Measurements from ENCODE around the gene KCNJ15. TPM values are rescaled to one million over a fixed set of nuclear protein-coding genes. Genes with fewer than 3 reads are reported as not detected.

The KCNJ15 gene
- total RNA-seq = under 1 TPM in 2 of 3 donors, not detected in 1; 0.44 to 0.77 TPM
- long read RNA-seq, donor 1 = 0 reads
- long read RNA-seq, donor 2 = 0 reads

GRCh38 chr21:38256599-38257302 lies at the start of gene KCNJ15:
Gene KCNJ15, plus strand, starts transcription at chr21:38256991. Its CDS starts 42,271 bp downstream, at chr21:38299262.
- DNase-seq (no peak), ATAC-seq (no peak)
- Histone ChIP-seq H3K4me1 (ENCODE audit: low read depth) (peaks cover 3% of the 10 kb centered on the region), H3K36me3 (ENCODE audit: low read depth) (no peaks in the 10 kb centered on the region), H3K4me3 (no peak within 1 kb of the TSS), H3K9me3 (no peaks in the 10 kb centered on the region)
- intact Hi-C loops (cut with DNase I, micrococcal nuclease) = no loop called here
- TF ChIP-seq CTCF (IDR thresholded peaks at IDR 0.05) = no peak

GRCh38 chr21:38208118-38208517 lies 48.7 kb upstream of the KCNJ15 start:
- H3K9me3 ChIP-seq = no peaks in the 10 kb centered on the region
- H3K4me3 ChIP-seq = no peak overlapping the region
- no peaks in the 10 kb centered on the region for H3K36me3 ChIP-seq (ENCODE audit: low read depth)
- no peak for DNase-seq
- no peak for ATAC-seq
- no peak for TF ChIP-seq CTCF (IDR thresholded peaks at IDR 0.05)
- intact Hi-C loops (cut with DNase I, micrococcal nuclease) = no loop called here
- no peaks in the 10 kb centered on the region for H3K4me1 ChIP-seq (ENCODE audit: low read depth)

GRCh38 chr21:38211321-38211720 lies 45.5 kb upstream of the KCNJ15 start:
- TF ChIP-seq CTCF (IDR thresholded peaks at IDR 0.05) = no peak
- Histone ChIP-seq H3K36me3 (ENCODE audit: low read depth) (no peaks in the 10 kb centered on the region), H3K4me1 (ENCODE audit: low read depth) (no peaks in the 10 kb centered on the region), H3K9me3 (no peaks in the 10 kb centered on the region), H3K4me3 (no peak overlapping the region)
- no peak for ATAC-seq
- intact Hi-C loops (cut with DNase I, micrococcal nuclease) = no loop called here
- DNase-seq = no peak

GRCh38 chr21:38212706-38213105 lies 44.1 kb upstream of the KCNJ15 start:
- no peaks in the 10 kb centered on the region for H3K9me3 ChIP-seq
- intact Hi-C loops (cut with DNase I, micrococcal nuclease) = no loop called here
- no peak for TF ChIP-seq CTCF (IDR thresholded peaks at IDR 0.05)
- no peaks in the 10 kb centered on the region for H3K4me1 ChIP-seq (ENCODE audit: low read depth)
- H3K4me3 ChIP-seq = no peak overlapping the region
- no peak for DNase-seq
- ATAC-seq = no peak
- no peaks in the 10 kb centered on the region for H3K36me3 ChIP-seq (ENCODE audit: low read depth)

- H3K36me3 ChIP-seq (ENCODE audit: low read depth) = no peaks in the 10 kb centered on the region
- intact Hi-C loops (cut with DNase I, micrococcal nuclease) = loop anchor here (5.0 kb wide), 2 partner anchors 133 to 138 kb away; no protein-coding TSS in a partner anchor
- H3K4me1 ChIP-seq (ENCODE audit: low read depth) = no peaks in the 10 kb centered on the region
- peak; percentile 92 for TF ChIP-seq CTCF (IDR thresholded peaks at IDR 0.05)
- peaks cover 18% of the 10 kb centered on the region for H3K9me3 ChIP-seq
- peak; percentile 57 to 89 (median 65) for DNase-seq
- H3K4me3 ChIP-seq = no peak overlapping the region
- ATAC-seq = peak; percentile 99
These were observed 37.7 kb upstream of the KCNJ15 start for GRCh38 chr21:38219049-38219628.
